Stimulated activated naive CD4-positive, alpha-beta T cell (primary cell): Measurements from ENCODE around the gene ALPL.

Experiments used
- DNase-seq, 6 experiments: peaks; one replicate each; lab custom pipeline; 2025; lab: John Stamatoyannopoulos, UW

Gene ALPL

DNA sequence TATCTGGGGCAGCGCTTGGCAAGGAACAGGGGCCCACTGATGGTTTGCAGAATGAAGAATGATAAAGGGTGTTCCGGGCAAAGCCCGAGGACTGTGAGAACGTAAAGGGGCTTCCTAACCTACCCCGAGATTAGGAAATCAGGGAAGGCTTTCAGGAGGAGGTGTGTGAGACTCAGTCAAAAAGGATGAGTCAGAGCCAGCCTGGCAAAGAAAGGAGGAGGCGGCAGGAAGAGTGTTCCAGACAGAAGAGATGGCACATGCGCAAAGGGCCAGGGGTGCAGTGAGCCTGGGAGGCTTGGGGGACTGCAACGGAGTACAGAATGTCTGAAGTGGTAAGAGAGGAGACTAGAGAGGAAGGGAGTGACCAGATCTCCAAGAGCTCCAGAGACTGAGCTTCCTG, 89.7 kb downstream of the ALPL start:
- no peak for DNase-seq

DNA sequence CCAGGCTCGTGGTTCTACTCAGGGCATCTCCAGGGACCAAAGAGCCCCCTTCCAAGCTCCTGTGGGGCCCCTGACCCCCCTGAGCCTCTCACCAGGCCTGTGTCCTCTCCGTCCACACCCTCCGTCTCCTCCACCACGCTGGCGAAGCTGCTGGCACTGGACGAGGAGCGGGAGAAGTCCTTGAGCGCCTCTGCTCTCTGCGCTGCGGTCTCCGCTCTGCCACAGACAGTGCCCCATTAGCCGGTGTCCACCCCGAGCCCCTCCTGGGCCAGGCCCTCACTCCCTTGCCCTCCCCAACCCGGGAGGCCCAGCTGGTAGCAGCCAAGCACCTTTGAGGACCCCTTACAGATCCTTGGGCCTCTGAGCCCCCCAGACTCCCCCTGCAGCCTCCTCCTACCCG, 90.2 kb downstream of the ALPL start:
- no peak for DNase-seq

GRCh38 chr1:21601278-21602048, 92.2 kb downstream of the ALPL start:
- no peak for DNase-seq

- no peak for DNase-seq
Observed at GRCh38 chr1:21603177-21604138, 94.2 kb downstream of the ALPL start.

DNA sequence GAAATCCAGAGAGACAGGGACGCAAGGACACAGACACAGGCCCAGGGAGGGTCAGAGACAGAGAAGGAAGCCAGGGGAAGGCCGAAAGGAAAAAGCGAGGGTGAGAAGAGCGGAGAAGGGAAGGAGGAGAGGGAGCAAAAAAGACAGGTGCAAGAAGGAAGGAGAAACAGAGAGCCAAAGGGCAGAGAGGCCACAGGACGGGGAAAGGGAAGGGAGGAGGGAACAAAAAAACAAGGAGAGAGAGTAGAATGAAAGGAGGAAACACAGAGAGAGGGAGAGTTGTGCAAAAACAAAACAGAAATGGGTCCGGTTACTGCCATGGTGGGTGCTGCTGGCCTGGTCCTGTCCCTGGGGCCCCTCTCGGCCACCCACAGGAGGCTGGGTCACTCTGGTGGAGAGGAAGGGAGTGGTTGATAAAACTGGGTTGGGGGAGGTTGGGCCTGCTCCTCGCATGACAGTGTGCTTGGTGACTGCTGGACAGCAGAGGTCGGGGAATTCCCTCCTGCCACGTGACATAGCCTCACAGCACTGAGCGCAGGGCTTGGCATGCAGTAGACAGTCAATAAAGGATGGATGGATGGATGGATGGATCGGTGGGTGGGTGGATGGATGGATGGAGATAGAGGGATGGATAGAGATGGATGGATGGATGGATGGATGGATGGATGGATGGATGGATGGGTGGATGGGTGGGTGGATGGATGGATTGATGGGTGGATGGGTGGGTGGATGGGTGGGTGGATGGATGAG, 95.2 kb downstream of the ALPL start:
- no peak for DNase-seq

- no peak for DNase-seq
Observed at GRCh38 chr1:21605012-21605715, 95.9 kb downstream of the ALPL start.

DNA sequence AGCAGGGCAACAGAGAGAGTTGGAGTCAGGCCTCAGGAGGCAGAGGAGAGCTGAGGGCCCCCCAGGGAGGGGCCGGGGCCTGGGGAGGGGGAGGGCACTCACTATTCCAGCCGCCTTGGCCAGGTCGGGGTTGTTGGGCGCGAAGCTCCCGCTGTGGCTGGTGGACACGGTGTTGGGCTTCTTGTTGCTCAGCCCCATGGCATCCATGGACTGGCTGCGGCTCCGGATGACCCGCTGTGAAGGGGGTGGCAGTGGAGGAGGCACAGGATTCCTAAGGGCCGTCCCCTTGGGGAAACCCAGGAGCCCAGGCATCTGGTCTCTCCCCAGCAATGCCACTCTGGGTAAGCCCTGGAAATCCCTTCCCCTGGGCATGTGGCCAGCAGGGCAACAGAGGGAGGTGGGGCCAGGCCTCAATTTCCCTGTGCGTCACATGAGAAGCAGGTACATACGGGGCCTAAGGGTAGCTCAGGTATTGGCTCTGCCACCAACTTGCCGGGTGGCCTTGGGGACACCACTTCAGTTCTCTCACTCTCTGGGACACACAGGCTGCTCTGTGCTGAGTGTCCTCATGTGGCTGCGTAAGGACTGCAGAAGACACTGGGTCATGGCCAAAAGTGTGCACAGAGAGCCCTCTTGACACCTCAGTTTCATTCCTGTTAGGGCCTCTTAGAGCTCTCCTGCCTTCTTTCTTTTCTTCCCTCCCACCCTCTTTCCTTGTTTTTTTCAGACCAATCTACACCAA, 96.9 kb downstream of the ALPL start:
- DNase-seq: no peak

DNA sequence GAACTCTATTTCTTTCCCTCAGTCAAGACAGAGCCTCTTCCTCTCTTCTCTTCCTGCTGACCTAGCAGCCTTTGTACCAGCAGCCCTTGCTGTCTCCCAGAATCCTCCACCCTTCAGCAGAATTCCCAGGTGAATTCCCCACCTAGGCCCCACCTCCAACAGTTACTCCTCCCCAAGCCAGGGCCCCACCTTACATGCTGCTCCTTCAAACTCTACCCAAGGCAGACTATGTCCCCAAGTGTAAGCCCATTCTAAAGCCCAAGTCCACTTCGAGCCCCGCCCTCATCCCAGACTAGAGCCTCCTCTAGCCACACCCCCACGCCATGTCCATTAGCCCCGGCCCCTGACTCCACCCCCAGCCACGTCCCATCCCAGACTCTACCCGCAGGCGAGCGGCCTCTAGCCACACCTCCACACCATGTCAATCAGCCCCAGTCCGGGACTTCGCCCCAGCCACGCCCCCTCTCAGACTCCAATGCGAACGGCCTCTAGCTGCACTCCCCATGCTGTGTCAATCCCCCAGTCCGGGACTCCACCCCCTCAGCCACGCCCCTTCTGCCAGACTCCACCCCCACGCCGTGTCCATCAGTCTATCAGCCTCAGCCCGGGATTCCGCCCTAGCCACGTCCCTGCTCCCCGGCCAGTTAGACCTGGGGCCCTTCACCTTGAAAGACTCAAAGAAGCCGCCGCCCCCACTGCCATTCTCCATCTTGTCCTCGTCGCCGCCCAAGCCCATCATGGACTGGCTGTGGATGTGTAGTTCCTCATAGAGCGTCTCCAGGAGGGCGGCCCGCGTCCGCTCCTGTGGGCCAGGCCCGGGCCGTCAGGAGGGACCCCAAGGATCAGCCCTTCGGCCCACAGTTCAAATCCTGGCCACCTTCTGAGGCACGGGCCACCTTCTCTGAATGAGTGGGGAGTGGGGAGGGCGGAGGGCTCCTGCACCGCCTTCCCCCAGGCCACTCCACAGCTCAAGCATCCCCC, 98.6 kb downstream of the ALPL start:
- DNase-seq: peak in 1 of 6 experiments; percentile 3

DNA sequence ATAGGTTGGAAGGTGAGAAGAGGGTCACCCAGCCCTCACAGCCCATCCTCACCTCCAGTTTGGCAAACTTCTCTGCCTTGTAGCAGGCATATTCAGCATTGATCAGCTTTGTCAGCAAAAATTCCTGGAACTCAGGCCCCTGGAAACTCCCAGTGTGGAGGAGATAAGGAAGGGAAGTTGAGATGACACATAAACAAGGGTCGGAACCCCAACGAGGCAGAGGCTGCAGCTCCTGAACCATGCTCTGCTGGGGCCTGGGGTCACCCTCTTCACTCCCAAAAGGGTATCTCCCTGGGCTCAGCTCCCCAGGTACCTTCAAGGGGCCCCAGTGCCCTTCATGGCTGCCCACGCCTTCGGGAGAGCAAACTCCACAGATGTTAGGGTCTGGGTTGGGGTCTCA, 99.6 kb downstream of the ALPL start:
- no peak for DNase-seq

- no peak for DNase-seq
Observed at GRCh38 chr1:21610027-21610426, 100.8 kb downstream of the ALPL start.

DNA sequence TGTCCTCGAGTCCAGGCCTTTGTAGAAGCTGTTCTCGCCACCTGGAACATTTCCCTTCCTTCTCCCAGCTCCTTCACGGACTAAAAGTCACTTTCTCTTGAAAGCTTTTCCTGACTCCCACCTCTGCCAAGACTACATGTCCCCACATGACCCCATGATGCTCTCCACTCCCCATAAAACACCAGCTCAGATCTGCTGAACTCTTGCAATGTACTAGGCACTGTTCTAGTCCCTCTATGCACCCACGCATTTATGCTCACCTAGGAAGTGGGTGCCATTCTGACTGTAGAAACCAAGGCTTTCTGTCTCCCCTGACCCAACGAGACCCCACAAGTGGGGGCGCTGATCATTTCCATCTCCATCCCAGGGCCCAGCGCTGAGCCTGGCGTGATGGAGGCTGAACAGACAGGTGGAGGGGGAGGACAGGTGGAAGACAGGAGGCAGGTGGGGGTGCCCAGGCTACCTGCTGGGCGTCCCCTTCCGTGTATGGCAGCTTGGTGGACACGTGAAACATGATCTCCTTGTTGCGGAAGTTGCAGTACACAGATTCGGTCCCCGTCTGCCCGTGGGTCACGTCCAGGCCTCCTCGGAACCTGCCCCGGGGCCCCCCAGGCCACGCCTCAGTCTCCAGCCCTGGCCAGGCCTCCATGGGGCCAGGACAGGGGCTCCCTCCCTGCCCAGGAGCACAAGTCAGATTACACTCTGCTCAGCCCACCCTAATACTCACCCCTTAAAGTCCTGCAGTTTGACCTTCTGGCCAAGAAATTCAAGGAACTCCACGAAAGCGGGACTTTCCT, 102.0 kb downstream of the ALPL start:
- DNase-seq: no peak

DNA sequence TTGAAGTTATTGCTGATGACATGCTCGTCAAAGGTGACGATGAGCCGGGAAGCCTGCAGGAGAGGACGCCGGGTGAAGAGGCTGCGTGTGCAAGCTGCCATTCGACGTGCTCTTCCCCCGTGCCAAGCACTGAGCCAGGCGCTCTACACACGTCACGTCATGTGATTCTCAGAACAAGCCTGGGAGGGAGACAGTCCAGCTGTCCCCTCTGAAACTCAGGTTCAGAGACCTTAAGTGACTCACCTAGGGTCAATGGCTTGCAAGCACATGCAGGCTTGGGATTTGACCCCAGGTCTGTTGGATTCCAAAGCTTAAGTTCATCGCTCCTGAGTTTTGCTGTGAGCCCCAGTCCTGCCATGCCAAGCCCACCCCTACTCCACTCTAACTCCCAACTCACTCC, 102.8 kb downstream of the ALPL start:
- no peak for DNase-seq

GRCh38 chr1:21613072-21613867, 104.0 kb downstream of the ALPL start:
- DNase-seq: no peak

DNA sequence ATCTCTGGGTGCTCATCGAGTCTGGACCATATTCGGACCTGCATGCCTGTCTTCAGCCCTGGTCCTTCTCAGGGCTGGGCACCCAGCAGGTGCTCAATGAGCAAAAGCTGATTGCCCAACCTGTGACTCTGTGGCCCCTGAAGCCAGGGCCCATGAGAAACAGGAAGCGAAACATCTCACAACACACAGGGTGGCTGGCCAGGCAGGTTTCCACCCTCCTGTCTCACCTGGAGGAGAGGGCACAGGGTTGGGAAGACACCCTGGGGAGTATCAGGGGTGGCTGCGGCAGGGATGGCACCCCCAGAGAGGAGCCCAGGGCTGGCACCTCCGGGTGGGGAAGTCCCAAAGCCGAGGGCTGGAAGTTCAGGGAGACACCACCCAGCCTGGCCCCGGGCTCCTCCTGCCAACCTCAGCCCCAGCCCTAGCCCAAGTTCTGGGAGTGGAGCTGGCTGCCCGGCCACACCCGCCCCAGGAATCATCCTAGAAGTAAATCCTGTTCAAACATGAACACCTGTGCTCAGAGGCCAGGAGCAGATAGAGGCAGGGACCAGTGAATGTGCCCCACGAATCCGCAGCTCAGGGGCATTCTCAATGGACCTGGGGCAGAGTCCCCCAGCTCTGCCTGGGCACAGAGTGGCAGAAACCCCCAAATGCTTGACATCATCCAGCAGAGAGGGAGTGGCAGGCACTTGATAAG, 105.3 kb downstream of the ALPL start:
- no peak for DNase-seq

DNA sequence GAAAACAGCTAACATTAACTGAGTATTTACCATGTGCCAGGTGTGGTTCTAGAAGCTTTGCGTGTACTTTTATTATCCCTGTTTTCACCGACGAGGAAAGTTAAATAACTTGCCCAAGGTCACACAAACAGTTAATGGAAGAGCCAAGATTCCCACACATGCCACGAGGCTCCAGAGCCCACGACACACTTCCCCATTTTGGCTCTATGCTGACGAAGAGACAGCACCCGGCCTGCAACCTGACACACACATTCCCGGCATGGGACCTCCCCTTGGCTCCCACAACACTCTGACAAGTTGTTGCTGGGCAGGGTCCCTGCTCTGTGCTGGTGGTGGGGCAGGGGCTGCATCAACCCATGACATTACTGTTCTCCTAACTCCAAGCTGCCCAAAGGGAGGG, 107.1 kb downstream of the ALPL start:
- no peak for DNase-seq

- DNase-seq: no peak
Observed at GRCh38 chr1:21617126-21617738, 108.0 kb downstream of the ALPL start.

- DNase-seq: no peak
Observed at GRCh38 chr1:21618059-21618458, 108.8 kb downstream of the ALPL start.
